ENCODE measurements around the gene PCSK1N. TPM values are rescaled to one million over a fixed set of nuclear protein-coding genes. Genes with fewer than 3 reads are reported as not detected.

The PCSK1N gene, protein sequence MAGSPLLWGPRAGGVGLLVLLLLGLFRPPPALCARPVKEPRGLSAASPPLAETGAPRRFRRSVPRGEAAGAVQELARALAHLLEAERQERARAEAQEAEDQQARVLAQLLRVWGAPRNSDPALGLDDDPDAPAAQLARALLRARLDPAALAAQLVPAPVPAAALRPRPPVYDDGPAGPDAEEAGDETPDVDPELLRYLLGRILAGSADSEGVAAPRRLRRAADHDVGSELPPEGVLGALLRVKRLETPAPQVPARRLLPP
- 2.9 TPM in 1 of 2 replicates, not detected in the other for total RNA-seq

DNA sequence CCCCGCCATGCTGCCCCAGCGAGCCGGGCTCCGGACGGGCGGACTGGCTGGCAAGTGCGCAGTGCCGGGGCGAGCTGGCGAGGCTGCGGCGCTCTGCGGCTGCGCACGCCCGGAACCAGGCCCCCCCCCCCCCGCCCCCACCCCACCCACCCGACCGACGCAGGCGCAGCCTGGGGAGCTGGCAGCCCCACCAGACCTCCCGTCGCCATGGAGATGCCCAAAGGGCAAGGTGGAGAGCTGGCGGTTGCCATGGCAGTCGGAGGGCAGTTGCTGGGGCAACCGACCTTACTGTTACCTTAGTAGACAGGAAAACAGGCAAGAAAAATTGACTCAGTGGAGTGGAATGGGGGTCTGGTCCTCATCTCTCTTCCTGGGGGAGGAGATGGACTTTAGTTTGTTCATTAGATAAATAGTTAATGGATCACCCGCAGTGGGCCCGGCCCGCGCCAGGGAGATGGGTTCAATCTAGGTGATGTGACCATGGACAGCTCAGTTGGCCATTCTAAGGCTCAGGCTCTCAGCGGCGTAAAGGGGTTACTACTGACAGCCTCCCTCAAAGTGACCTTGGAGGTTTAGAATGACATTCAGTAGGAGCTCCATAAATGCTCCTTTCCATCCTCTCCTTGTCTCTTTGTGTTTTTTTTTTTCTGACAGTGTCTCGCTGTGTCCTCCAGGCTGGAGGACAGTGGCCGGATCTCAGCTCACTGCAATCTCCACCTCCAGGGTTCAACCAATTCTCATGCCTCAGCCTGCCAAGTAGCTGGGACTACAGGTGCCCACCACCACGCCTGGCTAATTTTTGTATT, at the start of gene PCSK1N:
PCSK1N (minus strand) TSS at position 87 of the 806 bp plus-strand sequence; CDS start at position 9, 78 bp downstream.

DNA sequence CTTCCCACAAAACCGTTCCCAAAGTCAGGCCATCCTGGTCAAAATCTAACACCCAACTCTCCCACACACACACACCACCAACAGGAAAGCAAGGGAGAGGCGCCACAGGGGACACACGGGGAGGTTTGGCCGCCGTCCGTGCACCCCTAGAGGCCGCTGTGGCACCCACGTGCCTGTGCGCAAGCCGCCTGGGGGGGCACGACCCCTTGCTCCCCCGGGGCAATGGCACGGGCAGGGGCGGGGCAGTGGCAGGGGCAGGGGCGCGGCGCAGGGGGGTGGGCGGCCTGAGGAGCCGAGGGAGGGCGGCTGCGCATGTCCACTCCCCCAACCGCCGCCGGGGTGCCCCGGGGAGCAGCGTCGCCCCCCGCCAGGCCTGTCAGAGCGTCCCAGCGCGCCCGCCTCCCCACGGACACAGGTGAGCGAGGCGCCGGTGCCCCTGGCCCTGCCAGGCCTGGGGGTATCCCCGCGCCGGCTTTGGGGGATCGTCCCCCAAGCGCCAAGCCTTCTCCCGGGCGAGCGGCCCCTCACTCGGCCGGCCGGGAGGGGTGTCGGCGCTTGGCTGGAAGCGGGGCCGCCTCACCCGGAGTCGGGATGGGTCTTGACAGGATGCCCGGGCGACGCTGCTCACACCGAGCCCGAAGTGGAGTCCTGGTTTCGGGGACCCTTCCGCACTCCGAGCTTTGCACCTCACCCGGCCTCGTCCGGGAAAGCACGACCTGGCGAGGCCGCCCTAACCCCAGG, 9.1 kb downstream of the PCSK1N start, which contains the start of gene ERAS:
ERAS (plus strand) TSS at position 379 of the 741 bp plus-strand sequence. CDS start 2,611 bp downstream, outside the sequence.

DNA sequence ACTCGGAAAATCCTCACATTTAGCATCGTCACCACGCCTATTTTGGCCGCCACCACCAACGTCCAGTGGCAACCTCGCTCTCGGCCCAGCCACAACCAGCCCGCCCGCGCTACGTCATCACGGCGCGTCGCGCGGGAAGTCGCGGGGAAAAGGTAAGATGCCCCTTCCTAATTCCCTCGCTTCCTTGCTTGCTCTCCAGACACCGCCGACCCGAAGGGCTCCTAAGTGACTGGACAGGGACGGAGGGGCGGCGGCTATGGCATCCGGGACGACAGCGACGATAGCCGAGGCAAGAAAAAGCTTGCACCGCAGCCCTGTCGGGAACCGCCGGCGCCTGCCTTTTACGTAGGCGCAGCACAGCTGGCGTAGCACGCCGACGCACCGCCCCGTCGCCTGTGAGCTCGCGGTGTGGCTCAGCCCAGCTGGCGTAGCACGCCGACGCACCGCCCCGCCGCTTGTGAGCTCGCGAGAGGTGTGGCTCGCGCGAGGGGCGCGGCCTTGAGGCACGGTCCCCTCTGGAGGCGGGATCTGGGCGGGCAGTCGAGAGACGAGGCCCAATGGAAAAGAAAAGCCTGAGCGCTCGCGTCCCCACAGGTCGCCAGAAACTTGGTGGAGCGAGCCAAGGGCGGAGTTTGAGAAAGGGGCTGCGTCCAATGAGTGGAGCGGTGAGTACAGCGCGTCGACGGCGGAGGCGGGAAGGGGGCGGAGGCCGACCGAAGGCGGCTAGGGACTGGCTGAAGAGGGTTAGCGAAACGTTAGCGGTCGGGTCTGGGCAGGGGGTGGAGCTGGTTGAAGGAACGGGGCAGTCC, 33.9 kb downstream of the PCSK1N start, which contains the start of gene HDAC6:
HDAC6 (plus strand) TSS at position 788 of the 809 bp plus-strand sequence. CDS start 626 bp downstream, outside the sequence.

DNA sequence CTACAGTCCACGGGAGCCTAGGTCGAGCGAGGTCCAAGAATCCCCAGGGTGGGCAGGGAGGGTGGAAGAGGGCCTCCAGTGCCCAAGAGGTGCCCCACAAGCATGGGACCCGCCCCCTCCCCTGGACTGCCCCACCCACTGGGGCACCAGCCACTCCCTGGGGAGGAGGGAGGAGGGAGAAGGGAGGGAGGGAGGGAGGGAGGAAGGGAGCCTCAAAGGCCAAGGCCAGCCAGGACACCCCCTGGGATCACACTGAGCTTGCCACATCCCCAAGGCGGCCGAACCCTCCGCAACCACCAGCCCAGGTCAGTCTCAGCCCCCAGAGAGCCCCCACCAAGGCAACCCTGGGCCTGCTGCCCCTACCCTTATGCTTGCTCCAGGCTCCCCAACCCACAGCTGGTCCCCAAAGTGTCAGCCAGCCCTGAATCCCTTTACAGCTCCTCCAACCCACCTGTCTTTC, 49.0 kb downstream of the PCSK1N start, which contains the start of gene GATA1:
GATA1 (plus strand) TSS at position 250 of the 460 bp plus-strand sequence. CDS start 4,520 bp downstream, outside the sequence.

Other genes with a start within 250 kb of the PCSK1N start
- gene WDR13, start 238.1 kb downstream of the PCSK1N start, total RNA-seq, result 87.4 and 109 TPM in 2 replicates
- gene WAS, start 151.8 kb downstream of the PCSK1N start, total RNA-seq, result 0.22 and 0.25 TPM in 2 replicates
- 3.2 and 14.1 TPM in 2 replicates for gene SUV39H1, start 138.9 kb downstream of the PCSK1N start, total RNA-seq
- gene GLOD5, start 73.9 kb downstream of the PCSK1N start, total RNA-seq, result not detected in 2 replicates
- not detected in 2 replicates for gene GATA1, start 49.0 kb downstream of the PCSK1N start, total RNA-seq
- 30.6 and 34.2 TPM in 2 replicates for gene HDAC6, start 33.5 kb downstream of the PCSK1N start, total RNA-seq
- not detected in 2 replicates for gene ERAS, start 9.1 kb downstream of the PCSK1N start, total RNA-seq
- gene TIMM17B, start 62.2 kb upstream of the PCSK1N start, total RNA-seq, result 36.4 and 39.3 TPM in 2 replicates
- 61.5 and 89.0 TPM in 2 replicates for gene PQBP1, start 62.3 kb upstream of the PCSK1N start, total RNA-seq
- gene SLC35A2, start 76.0 kb upstream of the PCSK1N start, total RNA-seq, result 13.9 and 14.6 TPM in 2 replicates
- 6.2 and 7.0 TPM in 2 replicates for gene PIM2, start 83.4 kb upstream of the PCSK1N start, total RNA-seq
- gene OTUD5, start 122.0 kb upstream of the PCSK1N start, total RNA-seq, result 37.0 and 40.7 TPM in 2 replicates
- 0.33 and 1.2 TPM in 2 replicates for gene KCND1, start 136.2 kb upstream of the PCSK1N start, total RNA-seq
- 23.1 and 29.9 TPM in 2 replicates for gene GRIPAP1, start 166.7 kb upstream of the PCSK1N start, total RNA-seq
- gene TFE3, start 207.7 kb upstream of the PCSK1N start, total RNA-seq, result 42.5 and 42.7 TPM in 2 replicates
- 0.11 and 0.37 TPM in 2 replicates for gene CCDC120, start 223.4 kb upstream of the PCSK1N start, total RNA-seq
- gene PRAF2, start 238.4 kb upstream of the PCSK1N start, total RNA-seq, result 6.6 and 9.1 TPM in 2 replicates
- 30.1 and 39.6 TPM in 2 replicates for gene WDR45, start 244.3 kb upstream of the PCSK1N start, total RNA-seq